Tibial nerve (tissue), 4 donors: ENCODE results near the gene PRKAG2.

ENCODE experiments used
- CTCF ChIP-seq, 5 experiments: fragments of 200-600 bp in 3 of 5; fragments of 450-650 bp in 2 of 5; sonication (generic) in 3 of 5; IDR thresholded peaks; one replicate each; pipeline ENCODE4 v1.5.1; 2016 to 2019; ENCODE audit warnings: antibody characterized with exemption in 5 of 5, mild to moderate bottlenecking in 3 of 5, moderate library complexity in 2 of 5
- EP300 ChIP-seq, 2 donors: sonication (generic); formaldehyde crosslinking; IDR thresholded peaks; one replicate each; pipeline ENCODE4 v1.6.1; 2017; ENCODE audit warnings: antibody characterized with exemption in 2 of 2, mild to moderate bottlenecking in 1 of 2
- POLR2A ChIP-seq, 2 donors: fragments of 450-650 bp; IDR thresholded peaks; one replicate each; pipeline ENCODE4 v1.6.1; 2017; ENCODE audit warnings: antibody characterized with exemption in 2 of 2, mild to moderate bottlenecking in 2 of 2, moderate library complexity in 2 of 2

- TF ChIP-seq CTCF (IDR thresholded peaks at IDR 0.05) (no peak), POLR2A (IDR thresholded peaks at IDR 0.05) (no peak), EP300 (IDR thresholded peaks at IDR 0.05) (no peak)
Measured at GRCh38 chr7:151806204-151806603, 70.7 kb downstream of the PRKAG2 start.
